GM12872 (cell line): Measurements from ENCODE around the gene ZMYM4.
A peak's percentile ranks its signal among the peaks of the same experiment; 100 is the strongest.

Experiments used
- TF ChIP-seq, protein P1 (sequence below): IDR thresholded peaks from 3 replicates; pipeline ENCODE4 v1.5.1; 2011; ENCODE audit warnings: low read depth, mild to moderate bottlenecking, low read length, moderate library complexity; ENCODE audit not compliant: insufficient read depth

ZMYM4 gene

DNA sequence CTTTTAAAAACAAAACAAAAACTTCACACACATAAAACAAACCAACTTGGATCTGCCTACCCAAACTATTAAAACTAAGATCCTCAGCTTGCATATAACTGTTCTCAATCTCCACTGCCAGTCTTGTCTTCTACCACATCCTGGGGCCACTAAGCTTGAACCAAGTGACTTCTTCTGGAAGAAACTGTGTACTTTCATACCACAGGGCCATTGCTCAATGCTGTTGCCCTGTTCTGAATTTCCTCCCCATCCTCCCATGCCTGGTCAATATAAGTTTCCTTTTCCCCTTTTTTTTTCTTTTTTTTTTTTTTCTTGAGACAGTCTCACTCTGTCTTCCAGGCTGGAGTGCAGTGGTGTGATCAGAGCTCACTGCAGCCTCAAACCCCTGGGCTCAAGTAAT is 178.8 kb downstream of the ZMYM4 start:
- TF ChIP-seq, protein P1, sequence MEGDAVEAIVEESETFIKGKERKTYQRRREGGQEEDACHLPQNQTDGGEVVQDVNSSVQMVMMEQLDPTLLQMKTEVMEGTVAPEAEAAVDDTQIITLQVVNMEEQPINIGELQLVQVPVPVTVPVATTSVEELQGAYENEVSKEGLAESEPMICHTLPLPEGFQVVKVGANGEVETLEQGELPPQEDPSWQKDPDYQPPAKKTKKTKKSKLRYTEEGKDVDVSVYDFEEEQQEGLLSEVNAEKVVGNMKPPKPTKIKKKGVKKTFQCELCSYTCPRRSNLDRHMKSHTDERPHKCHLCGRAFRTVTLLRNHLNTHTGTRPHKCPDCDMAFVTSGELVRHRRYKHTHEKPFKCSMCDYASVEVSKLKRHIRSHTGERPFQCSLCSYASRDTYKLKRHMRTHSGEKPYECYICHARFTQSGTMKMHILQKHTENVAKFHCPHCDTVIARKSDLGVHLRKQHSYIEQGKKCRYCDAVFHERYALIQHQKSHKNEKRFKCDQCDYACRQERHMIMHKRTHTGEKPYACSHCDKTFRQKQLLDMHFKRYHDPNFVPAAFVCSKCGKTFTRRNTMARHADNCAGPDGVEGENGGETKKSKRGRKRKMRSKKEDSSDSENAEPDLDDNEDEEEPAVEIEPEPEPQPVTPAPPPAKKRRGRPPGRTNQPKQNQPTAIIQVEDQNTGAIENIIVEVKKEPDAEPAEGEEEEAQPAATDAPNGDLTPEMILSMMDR: no peak

DNA sequence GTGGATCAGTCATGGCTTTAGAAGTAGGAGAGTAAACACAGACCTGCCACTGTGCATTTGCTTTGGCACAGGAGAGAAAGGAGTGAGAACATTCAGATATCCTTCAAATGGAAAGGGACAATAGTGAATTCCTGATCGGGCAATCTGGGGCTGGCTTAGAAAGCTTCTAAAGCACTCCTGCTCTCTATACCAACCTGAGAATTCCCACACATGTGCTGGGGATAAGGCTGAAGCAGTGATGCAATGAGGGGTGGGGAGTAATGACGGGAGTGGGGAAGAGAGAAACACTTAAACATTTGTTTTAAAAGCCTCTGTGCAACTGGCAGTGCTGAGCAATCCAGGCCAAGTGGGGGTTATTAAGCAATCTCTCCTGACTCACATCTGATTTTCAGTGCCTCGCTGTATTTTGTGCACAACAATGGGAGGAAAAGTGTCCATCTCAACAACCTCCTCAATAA is 179.9 kb downstream of the ZMYM4 start:
- TF ChIP-seq, protein P1: no peak

DNA sequence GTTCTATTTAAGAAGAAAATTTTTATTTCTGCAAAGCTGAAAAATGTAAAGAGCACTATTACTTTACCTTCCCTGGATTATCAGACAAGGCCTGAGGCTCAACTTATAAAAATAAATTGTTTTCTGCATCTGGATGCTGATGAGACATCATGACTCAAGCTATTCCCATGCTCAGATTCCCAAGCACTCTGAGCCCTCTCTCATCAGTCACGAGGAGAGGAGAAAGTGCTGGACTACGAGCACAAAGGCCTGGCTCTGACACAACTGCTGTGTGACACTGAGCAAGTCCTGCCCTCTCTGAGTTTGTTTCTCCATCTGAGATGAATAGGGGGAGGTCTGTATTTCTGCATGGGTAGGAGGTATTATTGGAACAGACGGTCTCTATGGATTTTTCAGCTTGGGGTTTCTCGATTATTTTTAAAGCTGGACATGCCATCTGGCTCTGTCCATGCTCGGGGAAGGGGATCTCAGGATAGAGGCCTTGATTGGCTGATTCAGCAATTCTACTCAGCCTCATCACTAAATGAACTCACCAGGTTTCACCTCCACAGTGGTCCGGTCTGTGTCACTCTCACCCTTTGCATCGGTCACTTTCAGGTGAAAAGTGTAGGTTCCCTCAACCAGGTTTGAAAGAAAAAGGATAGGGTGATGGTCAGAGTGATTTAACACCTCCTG is 181.0 kb downstream of the ZMYM4 start:
- TF ChIP-seq, protein P1: no peak

DNA sequence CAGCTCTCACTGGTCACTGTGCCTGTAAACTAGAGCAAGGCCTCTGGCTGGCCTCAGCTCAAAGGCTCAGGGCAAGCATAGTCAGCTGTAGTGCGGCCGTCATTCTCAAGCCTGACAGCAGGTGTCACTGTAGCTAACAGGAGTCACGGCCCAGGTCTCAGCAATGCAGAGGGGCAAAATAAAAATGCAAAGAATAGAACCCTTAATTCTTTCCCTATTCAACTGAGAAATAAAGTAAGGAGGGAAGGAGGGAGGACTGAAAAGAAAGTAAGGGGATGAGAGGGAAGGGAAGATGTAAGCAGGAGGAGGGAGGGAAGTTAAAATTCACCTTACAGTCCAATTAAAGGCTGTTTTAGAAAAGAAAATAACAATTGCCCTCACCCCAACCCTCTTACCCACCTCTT is 182.6 kb downstream of the ZMYM4 start:
- TF ChIP-seq, protein P1: peak; percentile 89

DNA sequence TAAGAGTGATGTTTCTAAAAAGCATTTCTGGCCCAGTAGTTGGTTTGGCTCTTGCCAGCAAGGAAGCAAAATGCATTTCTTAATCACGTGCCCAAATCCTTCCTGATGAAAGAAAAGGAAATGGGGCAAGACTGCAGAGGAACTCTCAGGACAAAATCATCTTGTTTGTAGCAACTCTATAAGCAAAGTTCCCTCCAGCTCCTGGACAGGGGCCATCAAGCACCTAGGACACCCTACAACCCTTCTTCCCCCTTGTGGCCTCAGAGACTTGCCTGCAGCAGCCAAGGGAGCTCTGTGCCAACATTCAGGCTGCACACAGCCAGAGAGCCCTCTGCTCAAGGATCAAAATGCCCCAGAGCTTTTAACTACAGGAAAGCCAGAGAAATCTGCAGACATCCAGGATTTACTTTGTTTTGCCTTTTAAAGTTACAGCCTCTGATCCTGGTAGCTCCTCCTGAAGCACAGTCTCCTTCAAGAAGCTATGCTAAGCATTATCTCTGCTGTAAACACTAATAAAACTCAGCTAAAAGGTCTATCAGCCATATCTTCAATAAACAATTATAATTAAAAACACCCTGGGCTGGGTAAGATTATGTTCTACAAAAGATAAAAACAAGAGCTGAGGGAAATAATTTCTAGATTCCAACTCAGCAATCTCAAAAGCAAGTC is 183.7 kb downstream of the ZMYM4 start:
- TF ChIP-seq, protein P1: no peak

DNA sequence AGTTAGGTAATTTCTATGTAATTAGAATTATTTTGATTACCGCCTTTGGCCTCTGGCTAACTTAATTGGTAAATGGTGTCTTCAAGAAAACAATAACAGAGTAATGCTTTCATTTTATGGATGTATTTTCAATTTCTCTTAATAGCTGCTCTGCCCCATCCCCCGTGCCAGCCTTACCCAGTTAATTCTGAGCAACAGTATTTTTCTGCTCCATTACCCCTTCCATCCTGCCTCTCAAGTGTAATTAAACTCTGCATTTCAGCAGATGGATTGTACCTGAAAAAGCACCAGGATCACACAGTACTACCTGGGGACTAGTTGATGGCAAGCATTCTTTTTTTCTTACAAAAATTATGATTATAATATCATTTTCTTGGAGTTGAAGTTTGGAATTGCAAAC is 184.5 kb downstream of the ZMYM4 start:
- TF ChIP-seq, protein P1: no peak

DNA sequence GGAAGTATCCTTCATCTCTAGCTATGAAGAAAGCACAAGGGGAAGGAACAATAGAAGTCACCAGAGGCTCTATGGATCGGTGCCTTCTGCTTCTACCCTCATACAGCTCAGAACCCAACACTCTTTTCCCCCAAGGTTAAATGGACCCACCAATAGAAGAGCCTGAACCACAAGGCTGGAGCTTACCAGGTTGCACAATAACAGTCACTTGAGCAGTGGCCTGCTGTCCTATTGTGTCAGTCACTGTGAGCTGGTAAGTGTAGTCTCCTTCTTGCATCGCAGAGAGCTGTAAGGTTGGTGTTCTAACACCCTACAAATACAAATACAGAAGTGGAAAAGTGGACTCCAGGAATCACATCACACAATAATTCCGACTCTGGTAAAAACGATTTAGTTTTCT is 185.7 kb downstream of the ZMYM4 start:
- TF ChIP-seq, protein P1: no peak
